ENCODE measurements around the gene TCAF2.
"Not testable (repeated sequence)": the region's sequence is repeated elsewhere in the genome, so short reads cannot be mapped to it uniquely, and the experiment has no call there.

Gene TCAF2

GRCh38 chr7:143620646-143621045 is at the start of gene TCAF2:
TCAF2 (plus strand) TSS chr7:143620974.
- not testable (repeated sequence) for DNase-seq (ENCODE audit: low spot score)

- not testable (repeated sequence) for DNase-seq (ENCODE audit: low spot score)
Observed at GRCh38 chr7:143571501-143571900, 49.3 kb upstream of the TCAF2 start, which contains the start of gene CTAGE15. CTAGE15 (plus strand) TSS chr7:143571801; CDS start chr7:143571818, 17 bp downstream.

GRCh38 chr7:143588183-143588582 is 32.6 kb upstream of the TCAF2 start:
- DNase-seq (ENCODE audit: low spot score): not testable (repeated sequence)

GRCh38 chr7:143589897-143590296 is 30.9 kb upstream of the TCAF2 start:
- not testable (repeated sequence) for DNase-seq (ENCODE audit: low spot score)

- DNase-seq (ENCODE audit: low spot score): not testable (repeated sequence)
Observed at GRCh38 chr7:143598086-143598485, 22.7 kb upstream of the TCAF2 start.

- not testable (repeated sequence) for DNase-seq (ENCODE audit: low spot score)
Observed at GRCh38 chr7:143603549-143603948, 17.2 kb upstream of the TCAF2 start.

- not testable (repeated sequence) for DNase-seq (ENCODE audit: low spot score)
Observed at GRCh38 chr7:143606088-143606487, 14.7 kb upstream of the TCAF2 start.

GRCh38 chr7:143615545-143615944 is 5.2 kb upstream of the TCAF2 start:
- not testable (repeated sequence) for DNase-seq (ENCODE audit: low spot score)

GRCh38 chr7:143617204-143617603 is 3.6 kb upstream of the TCAF2 start:
- DNase-seq (ENCODE audit: low spot score): not testable (repeated sequence)

- DNase-seq (ENCODE audit: low spot score): not testable (repeated sequence)
Observed at GRCh38 chr7:143620058-143620457, 716 bp upstream of the TCAF2 start.

- not testable (repeated sequence) for DNase-seq (ENCODE audit: low spot score)
Observed at GRCh38 chr7:143621175-143621574, 401 bp downstream of the TCAF2 start.

- not testable (repeated sequence) for DNase-seq (ENCODE audit: low spot score)
Observed at GRCh38 chr7:143622130-143622529, 1.4 kb downstream of the TCAF2 start.

GRCh38 chr7:143630653-143631052 is 9.9 kb downstream of the TCAF2 start:
- not testable (repeated sequence) for DNase-seq (ENCODE audit: low spot score)

- not testable (repeated sequence) for DNase-seq (ENCODE audit: low spot score)
Observed at GRCh38 chr7:143632506-143632905, 11.7 kb downstream of the TCAF2 start.

GRCh38 chr7:143633013-143633618 is 12.3 kb downstream of the TCAF2 start:
- not testable (repeated sequence) for DNase-seq (ENCODE audit: low spot score)

- not testable (repeated sequence) for DNase-seq (ENCODE audit: low spot score)
Observed at GRCh38 chr7:143635364-143636240, 14.8 kb downstream of the TCAF2 start.

- not testable (repeated sequence) for DNase-seq (ENCODE audit: low spot score)
Observed at GRCh38 chr7:143639372-143639771, 18.6 kb downstream of the TCAF2 start.

- DNase-seq (ENCODE audit: low spot score): not testable (repeated sequence)
Observed at GRCh38 chr7:143640528-143641189, 19.9 kb downstream of the TCAF2 start.

GRCh38 chr7:143646598-143646997 is 25.8 kb downstream of the TCAF2 start:
- DNase-seq (ENCODE audit: low spot score): not testable (repeated sequence)

- not testable (repeated sequence) for DNase-seq (ENCODE audit: low spot score)
Observed at GRCh38 chr7:143649902-143650301, 29.1 kb downstream of the TCAF2 start.

- DNase-seq (ENCODE audit: low spot score): not testable (repeated sequence)
Observed at GRCh38 chr7:143650447-143650846, 29.7 kb downstream of the TCAF2 start.

Measured in ecto neural progenitor cell (in vitro differentiated cells).